Panc1 (cell line): ENCODE data around the gene SRMS. TPM values are rescaled to one million over a fixed set of nuclear protein-coding genes. Genes with fewer than 3 reads are reported as not detected.
A peak's percentile ranks its signal among the peaks of the same experiment; 100 is the strongest.

Experiments used
- ATAC-seq: fragments of 200-7000 bp; cut with Tn5 transposase; 2 replicates; pipeline ENCODE4 v1.9.1; 2020; ENCODE audit warnings: mild to moderate bottlenecking, moderate library complexity
- BruUV-seq: library from RNA; stranded (reverse); fragments of 400-500 nt; replicated peaks from 2 replicates; lab custom pipeline; 2021; lab: Mats Ljungman, UMichigan
- CTCF ChIA-PET: fragments of 300-600 bp; sonication (Branson Sonifier 250); formaldehyde crosslinking; loops from one replicate; lab custom pipeline; 2022; ENCODE audit warnings: antibody characterized with exemption; lab: Charles Lee
- POLR2A ChIA-PET: fragments of 300-600 bp; sonication (Branson Sonifier 250); formaldehyde crosslinking; loops from one replicate; lab custom pipeline; 2022; ENCODE audit warnings: antibody characterized with exemption; lab: Charles Lee
- DNase-seq: peaks from one replicate; pipeline ENCODE4 v3.0.0-alpha.2; 2010; ENCODE audit warnings: low read depth, low spot score
- H3K27ac ChIP-seq: 2 replicates; pipeline ENCODE4 v1.5.1; 2011; ENCODE audit warnings: mild to moderate bottlenecking, low read length, inconsistent platforms
- H3K27me3 ChIP-seq: fragments of 200-500 bp; sonication (Bioruptor generic); 2 replicates; pipeline ENCODE4 v1.6.0; 2014; ENCODE audit warnings: low read length, inconsistent platforms; ENCODE audit not compliant: control insufficient read depth, insufficient read depth
- H3K36me3 ChIP-seq: fragments of 200-500 bp; sonication (Bioruptor generic); 2 replicates; pipeline ENCODE4 v1.5.1; 2014; ENCODE audit warnings: inconsistent platforms, mild to moderate bottlenecking, low read length, moderate library complexity; ENCODE audit not compliant: control insufficient read depth, insufficient read depth
- H3K4me1 ChIP-seq: 2 replicates; pipeline ENCODE4 v1.5.1; 2011; ENCODE audit warnings: inconsistent platforms, mild to moderate bottlenecking, low read length, moderate library complexity; ENCODE audit not compliant: control insufficient read depth, insufficient read depth
- H3K4me3 ChIP-seq, 2 experiments: 2 replicates each; pipeline ENCODE4 v1.5.1; 2011 to 2012; ENCODE audit warnings: low read depth in 2 of 2, low read length in 2 of 2, mild to moderate bottlenecking in 2 of 2, inconsistent platforms in 1 of 2, moderate library complexity in 1 of 2
- H3K9me3 ChIP-seq: fragments of 200-500 bp; sonication (Bioruptor generic); 2 replicates; pipeline ENCODE4 v1.5.1; 2014; ENCODE audit warnings: low read depth, mild to moderate bottlenecking, inconsistent platforms, low read length, moderate library complexity; ENCODE audit not compliant: control insufficient read depth, insufficient read depth
- CTCF ChIP-seq: fragments of 450-650 bp; IDR thresholded peaks from 2 replicates; pipeline ENCODE4 v1.5.1; 2017; ENCODE audit warnings: mild to moderate bottlenecking
- POLR2AphosphoS5 ChIP-seq: IDR thresholded peaks from 2 replicates; pipeline ENCODE4 v1.6.1; 2012; ENCODE audit warnings: mild to moderate bottlenecking, low read depth, low read length, moderate library complexity
- REST ChIP-seq, 2 experiments: IDR thresholded peaks; 2 replicates each; pipeline ENCODE4 v1.6.1; 2011 to 2012; ENCODE audit warnings: low read depth in 2 of 2, control low read depth in 1 of 2, low read length in 1 of 2, mild to moderate bottlenecking in 1 of 2, moderate library complexity in 1 of 2; ENCODE audit not compliant: insufficient read depth in 1 of 2
- SIN3A ChIP-seq: IDR thresholded peaks from 2 replicates; pipeline ENCODE4 v1.6.1; 2012; ENCODE audit warnings: low read depth, mild to moderate bottlenecking, low read length, moderate library complexity, borderline replicate concordance; ENCODE audit not compliant: insufficient read depth
- TCF7L2 ChIP-seq: IDR thresholded peaks from 2 replicates; pipeline ENCODE4 v1.6.1; 2011; ENCODE audit warnings: mild to moderate bottlenecking, low read depth, low read length, inconsistent platforms
- in situ Hi-C: cut with HindIII; loops from 2 replicates; pipeline ENCODE4 v1.10.0; 2016; ENCODE audit warnings: low sequenced_read_pairs, low pct_unique_long_range_greater_than_20kb
- intact Hi-C: fragments of 100-400 bp; cut with micrococcal nuclease; formaldehyde crosslinking; loops from one replicate; pipeline ENCODE4 v1.10.0; 2022; ENCODE audit not compliant: unreplicated experiment
- total RNA-seq: library from RNA; stranded (reverse); gene quantifications from one replicate; pipeline ENCODE4 v1.2.1, GENCODE V29; 2021; ENCODE audit not compliant: unreplicated experiment

Gene SRMS
- total RNA-seq, 1 experiment from 2014 or later: not detected

GRCh38 chr20:63525185-63525584 is 22.4 kb downstream of the SRMS start:
- DNase-seq (no peak), ATAC-seq (no peak)
- Histone ChIP-seq H3K36me3 (peaks cover 4% of the 10 kb centered on the region; the same call in 1 of the 2 replicates), H3K27me3 (no peaks in the 10 kb centered on the region), H3K9me3 (no peaks in the 10 kb centered on the region), H3K4me3 (no peak overlapping the region), H3K4me1 (peaks cover 3% of the 10 kb centered on the region; the same call in 1 of the 2 replicates), H3K27ac (no peak overlapping the region)
- CTCF ChIA-PET: no interaction called here
- BruUV-seq: no TSS peak
- TF ChIP-seq REST (IDR thresholded peaks at IDR 0.05; ENCODE audit: insufficient read depth in 1 of 2, low read depth in 2 of 2, low read length in 1 of 2): no peak
- no peak for TF ChIP-seq POLR2AphosphoS5
- TF ChIP-seq CTCF: no peak
- no peak for TF ChIP-seq TCF7L2
- TF ChIP-seq SIN3A: no peak
- in situ Hi-C loops: no loop called here
- intact Hi-C loops: no loop called here
- POLR2A ChIA-PET: no interaction called here

GRCh38 chr20:63522981-63523611 is 24.5 kb downstream of the SRMS start:
- intact Hi-C loops: no loop called here
- no peak overlapping the region for H3K27ac ChIP-seq
- DNase-seq: no peak
- no peaks in the 10 kb centered on the region for H3K27me3 ChIP-seq
- no peak for TF ChIP-seq SIN3A
- TF ChIP-seq POLR2AphosphoS5: 0 out of 2 replicates have a peak, but pooled peaks have one; percentile 13
- ChIA-PET CTCF (no interaction called here), POLR2A (no interaction called here)
- H3K36me3 ChIP-seq: peaks cover 4% of the 10 kb centered on the region; the same call in 1 of the 2 replicates
- no peaks in the 10 kb centered on the region for H3K9me3 ChIP-seq
- peaks cover 7% of the 10 kb centered on the region for H3K4me1 ChIP-seq
- in situ Hi-C loops: no loop called here
- H3K4me3 ChIP-seq: no peak overlapping the region
- no TSS peak for BruUV-seq
- ATAC-seq: no peak
